ENCODE data around the gene GRID2. TPM values are rescaled to one million over a fixed set of nuclear protein-coding genes. Genes with fewer than 3 reads are reported as not detected.

GRID2 gene
- total RNA-seq, 3 donors from 2014 or later, result under 0.01 TPM

GRCh38 chr4:92952897-92953296, 649.1 kb downstream of the GRID2 start:
- no peak overlapping the region for H3K27ac ChIP-seq
- no peaks in the 10 kb centered on the region for H3K36me3 ChIP-seq
- intact Hi-C loops (cut with DNase I; ENCODE audit: low total_unique reads), result no loop called here
- no peaks in the 10 kb centered on the region for H3K9me3 ChIP-seq
- no peak for DNase-seq (ENCODE audit: low spot score in 2 of 2)
- TF ChIP-seq POLR2A (IDR thresholded peaks at IDR 0.05), result no peak
- H3K4me1 ChIP-seq, result no peaks in the 10 kb centered on the region
- no peak overlapping the region for H3K4me3 ChIP-seq
- H3K27me3 ChIP-seq, result no peaks in the 10 kb centered on the region

GRCh38 chr4:92953462-92953861, 649.7 kb downstream of the GRID2 start:
- intact Hi-C loops (cut with DNase I; ENCODE audit: low total_unique reads), result no loop called here
- TF ChIP-seq CTCF (IDR thresholded peaks at IDR 0.05), result no peak
- no peak for TF ChIP-seq POLR2AphosphoS5 (IDR thresholded peaks at IDR 0.05)
- no peak for TF ChIP-seq POLR2A (IDR thresholded peaks at IDR 0.05)
- Histone ChIP-seq H3K27me3 (no peaks in the 10 kb centered on the region), H3K27ac (no peak overlapping the region), H3K36me3 (no peaks in the 10 kb centered on the region), H3K4me1 (no peaks in the 10 kb centered on the region), H3K4me3 (no peak overlapping the region), H3K9me3 (no peaks in the 10 kb centered on the region)
- no peak for DNase-seq (ENCODE audit: low spot score in 2 of 2)

- no peak for TF ChIP-seq CTCF (IDR thresholded peaks at IDR 0.05)
- no peak for TF ChIP-seq POLR2A (IDR thresholded peaks at IDR 0.05)
- no peak for TF ChIP-seq POLR2AphosphoS5 (IDR thresholded peaks at IDR 0.05)
- Histone ChIP-seq H3K9me3 (no peaks in the 10 kb centered on the region), H3K27me3 (no peaks in the 10 kb centered on the region), H3K36me3 (no peaks in the 10 kb centered on the region), H3K4me3 (no peak overlapping the region), H3K27ac (no peak overlapping the region), H3K4me1 (no peaks in the 10 kb centered on the region)
- intact Hi-C loops (cut with DNase I; ENCODE audit: low total_unique reads), result no loop called here
- no peak for DNase-seq (ENCODE audit: low spot score in 2 of 2)
These were observed 658.1 kb downstream of the GRID2 start for GRCh38 chr4:92961881-92962280.

- no peak for TF ChIP-seq POLR2A (IDR thresholded peaks at IDR 0.05)
- TF ChIP-seq CTCF (IDR thresholded peaks at IDR 0.05), result no peak
- no peak for TF ChIP-seq POLR2AphosphoS5 (IDR thresholded peaks at IDR 0.05)
- Histone ChIP-seq H3K27me3 (no peaks in the 10 kb centered on the region), H3K27ac (no peak overlapping the region), H3K9me3 (no peaks in the 10 kb centered on the region), H3K36me3 (no peaks in the 10 kb centered on the region), H3K4me3 (no peak overlapping the region), H3K4me1 (no peaks in the 10 kb centered on the region)
- intact Hi-C loops (cut with DNase I; ENCODE audit: low total_unique reads), result no loop called here
- no peak for DNase-seq (ENCODE audit: low spot score in 2 of 2)
These were observed 659.1 kb downstream of the GRID2 start for GRCh38 chr4:92962831-92963230.

GRCh38 chr4:92968556-92968955, 664.8 kb downstream of the GRID2 start:
- TF ChIP-seq CTCF (IDR thresholded peaks at IDR 0.05) (no peak), POLR2A (IDR thresholded peaks at IDR 0.05) (no peak), POLR2AphosphoS5 (IDR thresholded peaks at IDR 0.05) (no peak)
- no peaks in the 10 kb centered on the region for H3K36me3 ChIP-seq
- H3K9me3 ChIP-seq, result no peaks in the 10 kb centered on the region
- no peak overlapping the region for H3K4me3 ChIP-seq
- H3K27ac ChIP-seq, result no peak overlapping the region
- H3K4me1 ChIP-seq, result no peaks in the 10 kb centered on the region
- H3K27me3 ChIP-seq, result no peaks in the 10 kb centered on the region
- intact Hi-C loops (cut with DNase I; ENCODE audit: low total_unique reads), result no loop called here
- DNase-seq (ENCODE audit: low spot score in 2 of 2), result no peak

GRCh38 chr4:92968996-92969395, 665.2 kb downstream of the GRID2 start:
- Histone ChIP-seq H3K27ac (no peak overlapping the region), H3K27me3 (no peaks in the 10 kb centered on the region), H3K36me3 (no peaks in the 10 kb centered on the region), H3K4me1 (no peaks in the 10 kb centered on the region), H3K4me3 (no peak overlapping the region), H3K9me3 (no peaks in the 10 kb centered on the region)
- no peak for DNase-seq (ENCODE audit: low spot score in 2 of 2)
- intact Hi-C loops (cut with DNase I; ENCODE audit: low total_unique reads), result no loop called here
- TF ChIP-seq POLR2A (IDR thresholded peaks at IDR 0.05) (no peak), POLR2AphosphoS5 (IDR thresholded peaks at IDR 0.05) (no peak), CTCF (IDR thresholded peaks at IDR 0.05) (no peak)

Measured in breast epithelium (tissue), 4 donors.